Measurements from ENCODE around the gene PGPEP1. TPM values are rescaled to one million over a fixed set of nuclear protein-coding genes. Genes with fewer than 3 reads are reported as not detected.
A peak's percentile ranks its signal among the peaks of the same experiment; 100 is the strongest.
"Not testable (repeated sequence)": the region's sequence is repeated elsewhere in the genome, so short reads cannot be mapped to it uniquely, and the experiment has no call there.

The PGPEP1 gene
- total RNA-seq, 1 donor from 2014 or later = 5.6 TPM

DNA sequence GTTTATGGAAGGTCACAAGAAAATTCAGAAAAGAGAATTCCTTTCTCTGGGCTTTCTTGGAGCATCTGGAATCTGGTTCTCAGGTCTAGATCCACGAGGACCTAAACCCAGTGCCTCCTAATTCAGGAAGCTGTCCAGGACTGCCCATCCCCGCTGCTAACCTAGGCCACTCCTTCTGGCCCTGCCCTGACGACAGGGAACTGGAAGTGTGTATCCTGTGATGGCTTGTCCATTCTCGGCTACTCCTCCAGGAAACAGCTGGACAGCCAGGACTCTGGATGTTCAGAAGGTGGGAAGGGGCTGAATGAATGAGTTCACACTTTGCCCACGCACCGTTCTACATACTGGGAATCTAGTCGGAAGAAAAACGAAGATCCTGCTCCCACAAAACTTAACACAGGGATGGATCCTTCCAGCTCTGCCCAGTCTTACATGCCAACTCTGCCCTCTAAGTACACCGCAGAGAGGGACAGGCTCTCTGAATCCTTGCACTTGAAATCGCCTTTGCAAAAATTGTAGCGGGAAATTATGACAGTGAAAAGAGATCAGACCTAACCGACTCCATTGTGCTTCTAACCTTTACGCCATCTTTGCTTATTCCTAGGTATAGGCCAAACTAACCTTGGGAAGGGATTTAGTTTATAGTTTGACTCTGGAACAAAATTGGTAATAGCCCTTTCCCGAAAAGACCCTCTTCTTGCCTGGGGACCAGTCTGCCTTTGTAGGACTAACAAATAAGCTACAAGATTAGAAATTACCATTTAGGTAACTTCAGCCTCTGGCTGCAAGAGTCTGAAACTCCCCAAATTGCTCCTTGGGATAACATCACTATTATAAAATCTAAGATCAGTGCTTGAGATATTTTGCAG lies 19.3 kb upstream of the PGPEP1 start:
- TF ChIP-seq, protein P1, sequence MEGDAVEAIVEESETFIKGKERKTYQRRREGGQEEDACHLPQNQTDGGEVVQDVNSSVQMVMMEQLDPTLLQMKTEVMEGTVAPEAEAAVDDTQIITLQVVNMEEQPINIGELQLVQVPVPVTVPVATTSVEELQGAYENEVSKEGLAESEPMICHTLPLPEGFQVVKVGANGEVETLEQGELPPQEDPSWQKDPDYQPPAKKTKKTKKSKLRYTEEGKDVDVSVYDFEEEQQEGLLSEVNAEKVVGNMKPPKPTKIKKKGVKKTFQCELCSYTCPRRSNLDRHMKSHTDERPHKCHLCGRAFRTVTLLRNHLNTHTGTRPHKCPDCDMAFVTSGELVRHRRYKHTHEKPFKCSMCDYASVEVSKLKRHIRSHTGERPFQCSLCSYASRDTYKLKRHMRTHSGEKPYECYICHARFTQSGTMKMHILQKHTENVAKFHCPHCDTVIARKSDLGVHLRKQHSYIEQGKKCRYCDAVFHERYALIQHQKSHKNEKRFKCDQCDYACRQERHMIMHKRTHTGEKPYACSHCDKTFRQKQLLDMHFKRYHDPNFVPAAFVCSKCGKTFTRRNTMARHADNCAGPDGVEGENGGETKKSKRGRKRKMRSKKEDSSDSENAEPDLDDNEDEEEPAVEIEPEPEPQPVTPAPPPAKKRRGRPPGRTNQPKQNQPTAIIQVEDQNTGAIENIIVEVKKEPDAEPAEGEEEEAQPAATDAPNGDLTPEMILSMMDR (IDR thresholded peaks at IDR 0.05) = no peak
- no peak for ATAC-seq (ENCODE audit: low read depth)

DNA sequence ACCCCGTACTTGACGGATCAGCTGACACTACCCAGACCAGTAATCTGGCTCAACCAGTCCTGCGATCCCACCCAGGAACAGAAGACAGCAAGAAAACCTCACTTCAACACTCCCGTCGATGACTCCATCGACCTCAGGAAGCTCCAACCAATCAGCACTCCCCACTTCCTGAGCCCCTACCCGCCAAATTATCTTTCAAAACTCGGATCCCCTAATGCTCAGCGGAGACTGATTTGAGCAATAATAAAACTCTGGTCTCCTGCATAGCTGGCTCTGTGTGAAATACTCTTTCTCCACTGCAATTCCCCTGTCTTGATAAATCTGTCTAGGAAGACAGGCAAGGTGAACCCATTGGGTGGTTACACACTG lies 18.7 kb upstream of the PGPEP1 start:
- Mint-ChIP-seq H3K9me3 (no peaks in the 10 kb centered on the region), H3K4me3 (peak overlapping the region; percentile 85), H3K27ac (peak overlapping the region; percentile 74), H3K27me3 (no peaks in the 10 kb centered on the region), H3K4me1 (peaks cover 52% of the 10 kb centered on the region), H3K36me3 (ENCODE audit: low read depth) (no peaks in the 10 kb centered on the region)
- TF ChIP-seq, protein P1 (IDR thresholded peaks at IDR 0.05) = no peak
- intact Hi-C loops (cut with micrococcal nuclease) = loop anchor here (2.0 kb wide), 1 partner anchor 117 kb away; the partner anchor contains the start of gene RAB3A
- CTCF ChIA-PET = interaction anchor here (1.1 to 8.4 kb wide), 6 partner anchors 29 to 113 kb away, joined by 3 to 232 read pairs (median 4); partner anchors contain the start of gene JUND
- DNase-seq (no peak), ATAC-seq (ENCODE audit: low read depth) (no peak)
- POLR2A ChIA-PET = interaction anchor here (0.5 to 21.9 kb wide), 14 partner anchors 9 to 235 kb away, joined by 3 to 857 read pairs (median 6); partner anchors contain the start of genes IL12RB1, IQCN, JUND and MPV17L2

More for the DNA sequence above, 19.3 kb upstream of the PGPEP1 start:
- no peaks in the 10 kb centered on the region for H3K27me3 Mint-ChIP-seq
- intact Hi-C loops (cut with micrococcal nuclease) = no loop called here
- no peaks in the 10 kb centered on the region for H3K9me3 Mint-ChIP-seq
- no peak for DNase-seq
- CTCF ChIA-PET = interaction anchor here (8.4 kb wide), 1 partner anchor 41 kb away, joined by 232 read pairs; the partner anchor contains the start of gene JUND
- H3K36me3 Mint-ChIP-seq (ENCODE audit: low read depth) = no peaks in the 10 kb centered on the region
- H3K4me3 Mint-ChIP-seq = peak overlapping the region; percentile 85
- peaks cover 57% of the 10 kb centered on the region for H3K4me1 Mint-ChIP-seq
- POLR2A ChIA-PET = interaction anchor here (0.5 to 21.9 kb wide), 10 partner anchors 8 to 234 kb away, joined by 3 to 857 read pairs (median 12); partner anchors contain the start of genes IL12RB1, IQCN, JUND and MPV17L2
- H3K27ac Mint-ChIP-seq = peak overlapping the region; percentile 31

DNA sequence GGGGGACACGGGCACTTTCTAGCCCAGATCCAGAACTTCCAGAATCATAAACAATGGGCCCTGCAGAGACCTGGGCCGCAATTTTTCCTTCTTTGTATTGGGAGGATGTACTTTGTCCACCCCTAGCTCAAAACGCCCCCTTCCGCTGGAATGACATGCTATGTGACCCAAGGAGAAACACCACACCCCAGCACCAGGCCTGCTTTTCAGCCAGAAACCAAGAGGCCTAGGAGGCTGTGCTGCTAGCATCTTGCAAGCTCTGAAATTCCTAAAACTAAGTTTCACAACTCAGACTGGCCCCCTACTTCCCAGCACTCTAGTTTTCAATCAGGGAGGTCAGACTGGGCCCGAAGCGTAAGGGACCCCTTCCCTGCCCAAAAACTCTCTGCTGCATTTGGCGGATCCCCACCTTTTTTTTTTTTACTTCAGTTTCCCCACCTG lies 18.1 kb upstream of the PGPEP1 start:
- Mint-ChIP-seq H3K4me3 (peak overlapping the region; percentile 85), H3K36me3 (ENCODE audit: low read depth) (no peaks in the 10 kb centered on the region), H3K4me1 (peaks cover 51% of the 10 kb centered on the region), H3K27me3 (no peaks in the 10 kb centered on the region), H3K9me3 (no peaks in the 10 kb centered on the region), H3K27ac (peak overlapping the region; percentile 74)
- TF ChIP-seq, protein P1 (IDR thresholded peaks at IDR 0.05) = no peak
- ChIA-PET POLR2A (interaction anchor here (0.6 to 21.9 kb wide), 21 partner anchors 10 to 647 kb away, joined by 3 to 857 read pairs (median 5); partner anchors contain the start of genes ELL, IQCN, JUND and MPV17L2), CTCF (interaction anchor here (0.6 to 8.4 kb wide), 11 partner anchors 16 to 131 kb away, joined by 3 to 232 read pairs (median 3); partner anchors contain the start of gene JUND)
- DNase-seq (no peak), ATAC-seq (ENCODE audit: low read depth) (no peak)
- intact Hi-C loops (cut with micrococcal nuclease) = loop anchor here (2.0 kb wide), 1 partner anchor 118 kb away; the partner anchor contains the start of gene RAB3A

DNA sequence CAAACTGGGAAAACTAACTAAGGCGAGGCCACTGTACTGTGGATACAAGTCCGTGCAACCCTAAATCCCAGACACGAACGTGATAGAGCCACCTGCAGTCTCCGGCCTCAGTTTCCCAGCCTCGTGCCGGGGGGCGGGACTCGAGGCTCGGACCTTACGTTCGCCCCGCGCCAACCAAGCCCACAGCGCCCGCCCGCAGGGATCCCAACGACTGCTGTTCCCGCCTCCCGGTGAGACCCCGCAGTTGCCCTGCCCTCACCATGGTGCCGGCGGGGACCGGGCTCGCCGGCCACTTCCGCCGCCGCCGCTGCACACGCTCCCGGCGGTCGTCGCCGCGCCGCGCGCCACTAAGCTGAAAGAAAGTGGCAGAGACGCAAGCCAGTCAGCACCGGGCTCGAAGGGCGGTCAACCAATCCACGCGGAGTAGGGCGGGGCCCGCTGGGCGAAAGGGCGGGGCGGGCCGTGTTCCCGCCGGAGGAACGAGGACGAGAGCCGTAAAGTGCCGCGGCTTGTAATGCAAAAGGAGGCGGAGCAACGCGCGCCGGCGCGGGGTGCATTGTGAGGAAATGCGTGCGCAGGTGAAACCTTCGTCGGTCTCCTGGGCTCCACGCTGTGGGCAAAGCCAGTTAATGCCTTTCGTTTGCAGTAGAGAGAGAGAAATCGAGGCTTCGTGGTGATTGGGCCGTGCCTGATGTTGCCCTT lies 17.5 kb upstream of the PGPEP1 start, which contains the start of gene LSM4:
TSS of gene LSM4 (minus strand) at position 318 of the 702 bp plus-strand sequence. CDS start at position 262, 56 bp downstream.
- Mint-ChIP-seq H3K4me3 (peak within 1 kb of the TSS; percentile 85), H3K9me3 (no peaks in the 10 kb centered on the region), H3K4me1 (peaks cover 46% of the 10 kb centered on the region)

DNA sequence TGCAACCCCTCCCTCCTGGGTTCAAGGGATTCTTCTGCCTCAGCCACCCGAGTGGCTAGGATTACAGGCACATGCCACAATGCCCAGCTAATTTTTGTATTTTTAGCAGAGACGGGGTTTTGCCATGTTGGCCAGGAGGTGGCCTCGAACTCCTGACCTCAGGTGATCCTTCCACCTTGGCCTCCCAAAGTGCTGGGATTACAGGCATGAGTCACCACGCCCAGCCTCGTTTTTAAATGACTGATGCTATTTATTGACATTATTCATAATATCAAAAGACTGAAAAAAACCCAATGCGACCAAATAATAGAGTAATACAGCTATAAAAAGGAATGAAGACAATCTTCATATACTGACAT lies 16.0 kb upstream of the PGPEP1 start:
- H3K9me3 Mint-ChIP-seq; ATAC-seq (ENCODE audit: low read depth); H3K36me3 Mint-ChIP-seq (ENCODE audit: low read depth); H3K27me3 Mint-ChIP-seq; H3K27ac Mint-ChIP-seq; intact Hi-C loops (cut with micrococcal nuclease); H3K4me3 Mint-ChIP-seq; DNase-seq: not testable (repeated sequence)
- ChIA-PET CTCF (interaction anchor here (0.6 to 10.0 kb wide), 3 partner anchors 31 to 45 kb away, joined by 3 to 238 read pairs (median 4); partner anchors contain the start of gene JUND), POLR2A (interaction anchor here (0.7 to 21.9 kb wide), 2 partner anchors 34 to 47 kb away, joined by 4 to 857 read pairs; partner anchors contain the start of genes IQCN and JUND)
- peaks cover 42% of the 10 kb centered on the region for H3K4me1 Mint-ChIP-seq

More for the DNA sequence above, 17.5 kb upstream of the PGPEP1 start, which contains the start of gene LSM4:
- ATAC-seq (ENCODE audit: low read depth) (peak; percentile 94), DNase-seq (peak; percentile 98)
- Mint-ChIP-seq H3K36me3 (ENCODE audit: low read depth) (no peaks in the 10 kb centered on the region), H3K27ac (peak within 1 kb of the TSS; percentile 91), H3K27me3 (no peaks in the 10 kb centered on the region)
- POLR2A ChIA-PET = interaction anchor here (0.6 to 21.9 kb wide), 21 partner anchors 10 to 648 kb away, joined by 3 to 857 read pairs (median 5); partner anchors contain the start of genes ELL, IQCN, JUND and MPV17L2
- intact Hi-C loops (cut with micrococcal nuclease) = loop anchor here (1.0 to 2.0 kb wide), 6 partner anchors 18 to 131 kb away; partner anchors contain the start of gene RAB3A
- CTCF ChIA-PET = interaction anchor here (0.6 to 8.4 kb wide), 11 partner anchors 16 to 131 kb away, joined by 3 to 232 read pairs (median 3); partner anchors contain the start of gene JUND
- TF ChIP-seq, protein P1 (IDR thresholded peaks at IDR 0.05) = no peak

Measured in activated B cell treated with CpG ODN at 0.5 μM for 24 hours (primary cell).